ENCODE results near the gene MAPK14.

- TF ChIP-seq, protein P1, sequence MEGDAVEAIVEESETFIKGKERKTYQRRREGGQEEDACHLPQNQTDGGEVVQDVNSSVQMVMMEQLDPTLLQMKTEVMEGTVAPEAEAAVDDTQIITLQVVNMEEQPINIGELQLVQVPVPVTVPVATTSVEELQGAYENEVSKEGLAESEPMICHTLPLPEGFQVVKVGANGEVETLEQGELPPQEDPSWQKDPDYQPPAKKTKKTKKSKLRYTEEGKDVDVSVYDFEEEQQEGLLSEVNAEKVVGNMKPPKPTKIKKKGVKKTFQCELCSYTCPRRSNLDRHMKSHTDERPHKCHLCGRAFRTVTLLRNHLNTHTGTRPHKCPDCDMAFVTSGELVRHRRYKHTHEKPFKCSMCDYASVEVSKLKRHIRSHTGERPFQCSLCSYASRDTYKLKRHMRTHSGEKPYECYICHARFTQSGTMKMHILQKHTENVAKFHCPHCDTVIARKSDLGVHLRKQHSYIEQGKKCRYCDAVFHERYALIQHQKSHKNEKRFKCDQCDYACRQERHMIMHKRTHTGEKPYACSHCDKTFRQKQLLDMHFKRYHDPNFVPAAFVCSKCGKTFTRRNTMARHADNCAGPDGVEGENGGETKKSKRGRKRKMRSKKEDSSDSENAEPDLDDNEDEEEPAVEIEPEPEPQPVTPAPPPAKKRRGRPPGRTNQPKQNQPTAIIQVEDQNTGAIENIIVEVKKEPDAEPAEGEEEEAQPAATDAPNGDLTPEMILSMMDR (conservative IDR thresholded peaks at IDR 0.05; ENCODE audit: low read depth, low read length), result no peak
- TF ChIP-seq EZH2 (IDR thresholded peaks at IDR 0.05; ENCODE audit: borderline replicate concordance, low read depth, low read length, poor library complexity, severe bottlenecking), result no peak
These were observed 48.8 kb downstream of the MAPK14 start for GRCh38 chr6:36076178-36077063.

All from A673 (cell line).